Measurements from ENCODE around the gene CHTOP. TPM values are rescaled to one million over a fixed set of nuclear protein-coding genes. Genes with fewer than 3 reads are reported as not detected.

Gene CHTOP
- total and polyA plus RNA-seq, 2 of the 13 experiments (the other 11 are each of a cell fraction or from before 2014, with no cell fraction given), result 38.0 to 51.9 TPM

DNA sequence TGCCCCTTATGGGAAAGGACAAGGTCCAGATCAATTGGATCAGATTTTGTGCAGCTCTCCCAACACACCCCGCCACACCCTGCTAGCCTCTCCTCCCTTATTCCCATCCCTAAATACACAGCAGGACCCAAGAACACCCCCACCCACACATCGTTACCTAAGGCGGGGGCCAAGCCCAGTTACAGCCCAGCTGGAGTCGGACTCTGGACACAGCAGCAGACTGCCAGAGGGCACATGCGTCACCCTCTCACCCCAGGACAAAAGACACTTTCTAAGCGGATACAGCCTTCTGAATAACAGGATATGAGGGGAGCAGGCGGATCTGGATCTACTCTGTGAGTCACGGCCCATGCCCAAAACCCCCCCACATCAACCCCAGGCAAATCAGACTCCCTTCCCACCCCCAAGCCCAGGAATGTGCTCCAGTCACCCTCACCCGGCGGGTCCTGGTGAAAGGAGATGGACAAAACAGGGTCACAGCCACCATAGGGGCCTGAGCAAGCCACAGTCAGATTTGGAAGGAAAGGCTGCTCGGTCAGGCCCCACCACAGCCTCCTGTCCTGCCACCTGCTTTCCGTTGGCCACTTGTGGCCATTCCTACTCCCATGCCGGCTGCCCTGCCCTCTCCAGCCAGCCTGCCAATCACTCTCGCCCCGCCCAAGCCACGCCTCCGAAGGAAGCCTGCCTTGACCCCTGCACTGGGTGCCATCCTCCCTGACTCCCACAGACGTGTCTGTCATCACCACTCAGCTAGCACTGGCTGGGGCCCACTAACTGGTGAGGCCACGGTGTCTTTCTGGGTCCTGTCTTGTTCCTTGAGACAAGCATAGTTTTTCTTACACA lies 24.9 kb upstream of the CHTOP start (continued):
- TF ChIP-seq, protein P1, sequence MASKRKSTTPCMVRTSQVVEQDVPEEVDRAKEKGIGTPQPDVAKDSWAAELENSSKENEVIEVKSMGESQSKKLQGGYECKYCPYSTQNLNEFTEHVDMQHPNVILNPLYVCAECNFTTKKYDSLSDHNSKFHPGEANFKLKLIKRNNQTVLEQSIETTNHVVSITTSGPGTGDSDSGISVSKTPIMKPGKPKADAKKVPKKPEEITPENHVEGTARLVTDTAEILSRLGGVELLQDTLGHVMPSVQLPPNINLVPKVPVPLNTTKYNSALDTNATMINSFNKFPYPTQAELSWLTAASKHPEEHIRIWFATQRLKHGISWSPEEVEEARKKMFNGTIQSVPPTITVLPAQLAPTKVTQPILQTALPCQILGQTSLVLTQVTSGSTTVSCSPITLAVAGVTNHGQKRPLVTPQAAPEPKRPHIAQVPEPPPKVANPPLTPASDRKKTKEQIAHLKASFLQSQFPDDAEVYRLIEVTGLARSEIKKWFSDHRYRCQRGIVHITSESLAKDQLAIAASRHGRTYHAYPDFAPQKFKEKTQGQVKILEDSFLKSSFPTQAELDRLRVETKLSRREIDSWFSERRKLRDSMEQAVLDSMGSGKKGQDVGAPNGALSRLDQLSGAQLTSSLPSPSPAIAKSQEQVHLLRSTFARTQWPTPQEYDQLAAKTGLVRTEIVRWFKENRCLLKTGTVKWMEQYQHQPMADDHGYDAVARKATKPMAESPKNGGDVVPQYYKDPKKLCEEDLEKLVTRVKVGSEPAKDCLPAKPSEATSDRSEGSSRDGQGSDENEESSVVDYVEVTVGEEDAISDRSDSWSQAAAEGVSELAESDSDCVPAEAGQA (IDR thresholded peaks at IDR 0.05; ENCODE audit: low read depth), result no peak
- TF ChIP-seq, protein P1 (CRISPR knock-in tag; IDR thresholded peaks at IDR 0.05; ENCODE audit: borderline replicate concordance), result no peak
- TF ChIP-seq KDM3A (CRISPR knock-in tag; IDR thresholded peaks at IDR 0.05; ENCODE audit: low read depth) (no peak), ZNF282 (IDR thresholded peaks at IDR 0.05; ENCODE audit: partially characterized antibody) (no peak), SRY (CRISPR knock-in tag; IDR thresholded peaks at IDR 0.05) (peak; percentile 78), ZUFSP (CRISPR knock-in tag; IDR thresholded peaks at IDR 0.05; ENCODE audit: borderline replicate concordance) (no peak), ZBTB8A (CRISPR knock-in tag; IDR thresholded peaks at IDR 0.05; ENCODE audit: borderline replicate concordance, low read depth) (no peak), ZNF30 (CRISPR knock-in tag; IDR thresholded peaks at IDR 0.05) (no peak), HMGA1 (CRISPR knock-in tag; conservative IDR thresholded peaks at IDR 0.05) (no peak), ATF7-NPFF (CRISPR knock-in tag; IDR thresholded peaks at IDR 0.05; ENCODE audit: low read depth) (0 out of 2 replicates have a peak, but pooled peaks have one; percentile 6), KLF9 (CRISPR knock-in tag; IDR thresholded peaks at IDR 0.05; ENCODE audit: low read depth) (no peak), TRAFD1 (CRISPR knock-in tag; IDR thresholded peaks at IDR 0.05; ENCODE audit: borderline replicate concordance) (no peak), ZNF839 (CRISPR knock-in tag; IDR thresholded peaks at IDR 0.05; ENCODE audit: borderline replicate concordance) (no peak), ISL2 (CRISPR knock-in tag; IDR thresholded peaks at IDR 0.05) (no peak), ARNTL (CRISPR knock-in tag; IDR thresholded peaks at IDR 0.05) (peak; percentile 59; the same call in 1 of the 2 replicates), SETDB1 (CRISPR knock-in tag; IDR thresholded peaks at IDR 0.05; ENCODE audit: borderline replicate concordance) (no peak), NR3C1 (CRISPR knock-in tag; IDR thresholded peaks at IDR 0.05) (no peak)
- TF ChIP-seq, protein P2, sequence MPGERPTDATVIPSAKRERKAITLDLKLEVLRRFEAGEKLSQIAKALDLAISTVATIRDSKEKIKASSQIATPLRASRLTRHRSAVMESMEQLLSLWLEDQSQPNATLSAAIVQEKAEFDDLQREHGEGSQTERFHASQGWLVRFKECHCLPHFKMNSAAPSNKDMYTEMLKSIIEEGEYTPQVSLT (CRISPR knock-in tag; IDR thresholded peaks at IDR 0.05; ENCODE audit: borderline replicate concordance, low read depth), result 0 out of 2 replicates have a peak, but pooled peaks have one; percentile 65
- TF ChIP-seq, protein P3, sequence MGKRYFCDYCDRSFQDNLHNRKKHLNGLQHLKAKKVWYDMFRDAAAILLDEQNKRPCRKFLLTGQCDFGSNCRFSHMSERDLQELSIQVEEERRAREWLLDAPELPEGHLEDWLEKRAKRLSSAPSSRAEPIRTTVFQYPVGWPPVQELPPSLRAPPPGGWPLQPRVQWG (CRISPR knock-in tag; IDR thresholded peaks at IDR 0.05; ENCODE audit: borderline replicate concordance, low read depth), result no peak

All from HepG2 (cell line).